ENCODE measurements around the gene NAALADL1.

The NAALADL1 gene

DNA sequence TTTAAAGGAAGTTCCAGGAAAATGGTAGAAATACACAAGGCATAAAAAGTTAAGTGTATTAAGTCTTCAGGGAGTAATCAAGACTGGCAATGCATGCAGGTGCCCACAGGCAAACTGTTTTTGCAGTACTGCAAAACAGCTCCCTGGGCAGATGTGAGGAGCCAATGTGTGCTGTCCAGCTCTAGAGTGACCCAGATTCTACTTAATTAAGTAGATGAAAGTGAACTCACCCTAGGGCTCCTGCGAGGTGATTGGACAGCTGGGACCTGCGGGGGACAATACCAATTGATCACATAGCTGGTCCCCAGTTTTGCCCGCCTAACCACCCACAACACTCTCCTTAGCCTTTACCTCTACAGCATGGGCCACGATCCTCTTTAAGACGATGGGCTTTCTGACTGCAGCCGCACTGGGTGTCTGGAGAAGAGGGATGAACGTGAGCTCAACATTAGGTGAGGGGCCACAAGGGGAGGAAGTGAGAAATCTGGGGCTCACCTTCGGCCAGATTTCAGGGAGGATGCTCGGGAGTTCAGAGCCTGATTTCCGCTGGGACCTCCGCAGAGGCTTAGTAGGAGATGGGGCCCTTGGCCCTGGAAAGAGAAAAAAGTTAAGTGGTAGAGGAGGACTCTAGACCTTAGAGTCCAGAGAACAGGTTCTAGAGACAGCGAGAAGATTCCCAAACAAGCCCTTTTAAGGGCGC lies 24.9 kb upstream of the NAALADL1 start:
- DNase-seq (ENCODE audit: low read depth in 2 of 2) = no peak

DNA sequence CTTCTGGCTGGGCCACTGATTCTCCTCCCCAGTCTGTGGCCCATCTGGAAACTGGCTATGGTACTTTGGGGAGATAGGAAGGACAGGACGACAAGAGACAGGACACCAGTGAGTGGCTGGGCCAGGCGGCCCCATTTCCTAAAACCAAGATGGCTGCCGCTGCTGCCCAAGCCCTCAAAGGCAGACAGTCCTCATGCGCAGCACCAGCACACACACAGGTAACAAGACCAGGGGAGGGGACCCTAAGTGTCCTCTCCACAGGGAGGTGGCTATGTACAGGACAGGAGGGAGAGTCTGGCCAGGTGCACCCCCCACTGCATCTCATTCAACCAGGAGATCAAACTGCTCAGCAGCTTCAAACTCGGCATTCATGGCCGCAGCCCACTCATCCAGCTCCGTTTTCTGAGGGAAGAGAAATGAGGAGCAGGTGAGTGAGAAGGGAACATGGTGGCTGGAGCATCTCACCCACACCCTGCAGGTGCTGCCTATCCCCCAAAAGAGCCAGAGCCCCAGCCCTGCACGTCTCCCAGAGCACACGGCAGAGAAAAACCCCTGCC lies 20.5 kb upstream of the NAALADL1 start:
- no peak for DNase-seq (ENCODE audit: low read depth in 2 of 2)

DNA sequence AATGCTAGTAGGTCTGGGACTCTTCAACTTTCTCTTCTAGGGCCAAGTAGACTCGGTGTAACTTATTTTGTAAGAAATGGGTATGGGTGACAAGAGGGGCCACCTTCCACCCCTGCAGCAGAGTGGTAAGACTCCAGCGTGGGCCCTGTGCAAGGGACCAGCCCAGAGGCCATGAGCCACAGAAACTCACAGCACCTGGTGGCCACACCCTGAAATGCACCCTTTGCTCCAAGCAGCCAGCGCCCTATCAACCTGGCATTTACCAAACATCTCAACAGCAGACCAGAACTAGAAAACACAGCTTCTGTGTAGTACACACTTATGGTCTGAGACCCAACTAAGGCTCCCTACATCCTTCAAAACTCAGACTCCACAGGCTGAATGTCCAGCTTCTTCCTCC lies 19.8 kb upstream of the NAALADL1 start:
- no peak for DNase-seq (ENCODE audit: low read depth in 2 of 2)

DNA sequence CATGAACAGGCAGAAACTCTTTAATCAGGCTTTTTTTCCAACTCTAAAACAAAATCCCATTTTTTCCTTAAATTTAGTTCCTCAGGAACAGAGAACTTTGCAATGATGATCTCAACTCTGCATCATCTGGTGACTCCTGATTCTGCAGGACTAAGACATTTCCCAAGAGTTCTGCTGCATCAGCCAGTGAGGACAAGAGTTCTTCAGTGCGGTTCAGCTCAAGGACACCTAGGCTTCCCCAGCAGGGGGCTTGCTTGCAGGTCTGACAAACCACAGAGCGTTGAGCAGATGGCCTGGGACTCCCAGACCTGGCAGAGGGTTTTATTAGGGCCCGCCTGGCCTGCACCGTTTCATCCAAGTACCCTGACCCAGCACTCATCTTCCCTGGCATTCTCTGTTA lies 19.1 kb upstream of the NAALADL1 start:
- no peak for DNase-seq (ENCODE audit: low read depth in 2 of 2)

DNA sequence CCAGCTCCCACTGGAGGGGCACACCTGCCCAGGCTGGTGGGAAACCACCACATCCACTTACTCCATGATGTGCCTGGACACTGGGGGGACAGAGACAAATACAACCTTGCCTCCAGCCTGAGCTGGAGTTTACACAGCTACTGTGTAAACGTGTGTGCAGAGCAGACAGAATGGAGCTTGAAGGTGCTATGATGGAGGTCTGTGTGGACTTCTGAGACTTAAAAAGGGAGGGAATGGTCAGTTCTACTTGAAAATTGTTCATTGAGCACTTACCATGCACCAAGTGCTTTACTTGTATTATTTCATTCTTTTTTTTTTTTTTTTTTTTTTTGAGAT lies 14.2 kb upstream of the NAALADL1 start:
- no peak for DNase-seq (ENCODE audit: low read depth in 2 of 2)

DNA sequence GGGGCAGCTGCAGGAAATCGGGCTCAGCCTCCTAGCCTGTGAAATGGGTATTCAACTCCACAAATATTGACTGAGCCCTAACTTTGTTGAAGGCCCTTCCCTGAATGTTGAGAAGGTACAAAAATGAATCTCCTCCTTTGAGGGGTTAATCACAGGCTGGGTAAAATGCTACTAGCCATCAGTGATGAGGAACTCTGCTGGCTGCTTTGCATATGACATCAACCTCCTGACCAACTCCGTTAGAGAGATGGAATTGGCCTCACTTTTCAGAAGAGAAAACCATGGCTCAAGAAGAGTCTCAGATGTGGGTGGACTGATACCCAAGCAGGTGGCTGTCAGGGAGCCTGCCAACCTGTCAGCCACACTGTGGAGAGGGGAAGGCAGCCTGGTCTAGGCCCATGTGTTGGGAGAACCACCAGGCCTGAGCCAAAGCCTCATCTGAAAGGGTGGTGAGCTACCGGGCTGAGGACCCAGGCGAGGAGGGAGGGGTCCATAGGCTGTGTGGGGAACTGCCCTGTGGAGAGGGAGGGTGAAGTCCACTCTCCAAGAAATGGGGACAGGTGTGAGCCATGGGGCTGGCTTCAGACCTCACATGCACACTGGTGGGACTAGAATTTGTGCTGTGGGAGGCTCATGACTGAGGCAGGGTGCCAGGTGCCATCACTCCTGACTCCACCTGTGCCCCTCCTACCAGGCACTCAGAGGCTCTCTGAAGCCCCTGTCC lies 13.7 kb upstream of the NAALADL1 start:
- no peak for DNase-seq (ENCODE audit: low read depth in 2 of 2)

DNA sequence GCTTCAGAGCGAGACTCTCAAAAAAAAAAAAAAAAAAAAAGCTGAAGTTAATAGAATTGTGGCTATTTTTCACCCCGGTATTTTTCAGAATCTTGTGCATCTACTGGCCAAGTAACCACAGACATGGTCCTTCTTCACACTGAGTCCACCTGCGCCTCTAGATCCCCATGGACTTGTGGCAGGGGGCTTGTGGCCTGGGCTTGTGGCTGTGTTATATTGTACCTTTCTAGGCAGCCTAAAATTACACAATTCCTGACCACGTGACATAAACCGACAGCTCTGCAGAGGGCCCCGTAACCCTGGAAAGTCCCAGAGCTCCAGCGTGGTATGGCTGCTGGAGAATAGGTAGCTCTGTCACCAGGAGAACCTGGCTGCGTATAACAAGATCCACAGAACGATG lies 10.9 kb upstream of the NAALADL1 start:
- no peak for DNase-seq (ENCODE audit: low read depth in 2 of 2)

DNA sequence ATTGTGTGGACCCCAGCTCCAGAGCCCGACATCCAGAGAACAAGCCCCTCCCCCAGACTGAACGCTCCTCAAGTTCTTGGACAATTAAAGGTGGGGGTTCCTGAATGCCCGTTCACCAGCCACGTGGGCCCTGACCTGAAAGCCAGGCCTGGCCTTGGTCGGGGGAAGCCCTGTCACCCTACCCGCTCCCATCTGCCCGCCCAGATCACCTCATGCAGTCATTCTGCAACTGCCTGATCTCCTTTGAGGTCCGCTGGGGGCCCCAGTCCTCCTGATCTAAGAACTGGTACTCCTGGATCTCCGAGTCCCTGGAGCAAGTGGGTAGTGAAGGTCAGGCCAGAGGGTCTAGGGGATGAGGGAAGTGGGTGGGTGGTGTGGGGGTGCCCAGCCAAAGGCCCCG lies 9.1 kb upstream of the NAALADL1 start:
- DNase-seq (ENCODE audit: low read depth in 2 of 2) = no peak

DNA sequence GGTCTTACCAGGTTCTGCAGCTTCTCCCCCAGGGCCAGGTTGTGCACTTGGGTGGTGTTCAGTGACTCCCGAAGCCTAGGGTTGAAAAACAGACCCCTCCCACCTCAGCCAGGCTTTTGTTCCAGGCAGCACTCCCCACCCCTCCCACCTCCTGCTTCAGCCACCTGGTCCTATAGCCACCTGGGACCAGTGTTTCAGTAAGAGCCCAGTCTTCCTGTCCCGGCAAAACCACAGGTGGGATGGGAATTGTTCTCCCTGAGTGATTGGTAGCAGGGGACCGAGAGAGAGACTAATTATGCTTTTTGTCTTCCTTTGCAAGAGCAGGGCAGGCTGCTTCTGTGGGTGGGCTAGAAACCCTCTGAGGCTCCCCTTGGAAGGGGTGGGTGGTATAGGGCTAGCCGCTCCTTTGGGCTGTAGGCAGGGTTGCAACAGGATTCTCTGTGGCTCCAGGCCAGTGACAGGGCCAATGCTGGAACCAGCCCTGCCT lies 8.5 kb upstream of the NAALADL1 start:
- no peak for DNase-seq (ENCODE audit: low read depth in 2 of 2)

DNA sequence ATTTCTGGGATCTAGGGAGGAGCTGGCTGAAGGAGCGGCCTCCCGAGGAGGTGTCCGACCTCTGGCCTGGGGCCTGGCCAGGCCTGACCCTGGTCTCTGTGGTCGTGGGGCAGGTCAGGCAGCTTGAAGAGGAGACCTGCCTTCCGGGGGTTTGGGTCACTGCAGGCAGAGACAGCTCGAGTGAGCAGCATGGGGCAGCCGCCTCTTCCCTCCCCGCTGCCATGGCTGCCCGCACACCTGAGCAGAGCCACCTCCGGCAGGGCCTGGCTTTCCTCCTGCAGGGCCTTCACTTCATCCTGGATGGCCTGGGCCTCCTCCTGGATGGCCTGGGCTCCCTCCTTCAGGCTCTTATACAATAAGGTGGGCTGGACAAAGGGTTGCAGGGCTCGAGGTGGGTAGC lies 8.0 kb upstream of the NAALADL1 start:
- DNase-seq (ENCODE audit: low read depth in 2 of 2) = no peak

DNA sequence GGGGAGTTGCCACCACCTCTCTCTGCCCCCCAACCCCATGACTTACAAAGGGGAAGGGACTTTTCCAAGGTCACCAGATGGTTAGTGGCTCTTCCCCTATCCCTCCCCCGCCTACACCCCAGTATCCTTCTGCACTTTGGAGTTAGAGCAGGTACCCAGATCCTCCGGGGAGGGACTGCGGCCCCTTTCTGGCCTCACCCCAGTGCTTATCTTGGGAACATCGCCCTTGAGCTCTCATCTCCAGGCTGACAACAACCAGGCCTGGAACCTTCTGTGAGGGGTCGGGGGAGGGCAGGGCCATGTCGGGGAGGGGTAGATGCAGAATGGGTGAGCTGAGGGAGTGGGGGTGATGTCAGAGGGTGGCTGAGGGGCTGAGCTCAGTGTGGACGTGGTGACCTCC lies 7.5 kb upstream of the NAALADL1 start:
- DNase-seq (ENCODE audit: low read depth in 2 of 2) = no peak

DNA sequence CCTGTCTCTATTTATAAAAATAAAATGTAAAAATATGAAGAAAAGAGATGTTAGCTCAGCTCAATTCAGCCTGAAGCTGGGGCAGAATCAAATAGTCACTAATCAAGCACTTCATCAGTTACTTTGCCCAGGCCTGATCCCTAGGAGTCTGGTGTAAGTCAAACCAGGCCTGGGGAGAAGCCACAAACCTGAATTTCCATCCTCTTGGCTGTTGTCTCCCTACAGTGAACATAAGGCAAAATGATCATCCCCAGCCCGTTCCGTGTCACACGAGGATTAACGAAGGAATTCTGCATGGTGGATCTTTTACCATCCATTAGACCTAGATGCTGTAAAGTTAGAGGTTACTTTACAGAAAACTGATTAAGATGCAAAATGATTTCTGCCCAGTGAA lies 6.5 kb upstream of the NAALADL1 start:
- DNase-seq (ENCODE audit: low read depth in 2 of 2) = no peak

DNA sequence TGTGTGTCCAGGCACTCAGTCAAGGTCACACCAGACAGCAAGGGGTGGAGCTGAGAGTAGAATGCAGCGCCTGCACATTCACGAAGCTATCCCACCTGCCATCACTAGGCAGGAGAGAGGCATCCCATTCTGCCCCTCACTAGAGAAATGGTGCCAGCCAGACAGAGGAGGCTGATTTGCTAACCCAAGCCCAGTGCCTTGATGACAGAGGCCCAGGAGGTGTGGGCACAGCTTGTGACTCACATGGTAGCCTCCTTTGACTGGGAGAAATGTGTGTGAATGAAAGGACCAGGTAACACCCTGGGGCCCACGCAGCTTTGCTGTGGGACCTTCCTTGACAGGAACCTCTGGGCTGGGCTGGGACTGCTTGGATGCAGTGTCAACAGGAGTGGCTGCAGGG lies 5.2 kb upstream of the NAALADL1 start:
- no peak for DNase-seq (ENCODE audit: low read depth in 2 of 2)

DNA sequence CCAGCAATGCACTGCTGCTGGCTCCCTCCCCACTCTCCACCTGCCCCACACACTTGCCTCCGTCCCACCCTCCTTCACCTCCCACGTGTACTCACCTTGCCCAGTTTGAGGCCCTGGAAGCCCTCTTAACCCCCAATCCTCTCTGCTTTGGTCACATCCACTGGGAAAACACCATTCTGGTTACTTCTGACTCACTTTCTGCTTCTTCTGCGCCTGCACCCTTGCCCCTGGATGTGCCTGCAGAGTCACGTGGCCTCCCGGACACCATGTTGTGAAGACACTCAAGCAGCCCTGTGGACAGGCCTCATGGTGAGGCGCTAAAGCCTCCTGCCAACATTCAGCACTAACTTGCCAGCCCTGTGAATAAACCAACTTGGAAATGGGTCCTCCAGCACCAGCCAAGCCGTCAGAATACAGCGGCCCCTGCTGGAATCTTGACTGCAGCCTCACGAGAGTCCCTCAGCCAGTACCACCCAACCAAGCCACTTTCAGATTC lies 2.6 kb upstream of the NAALADL1 start:
- DNase-seq (ENCODE audit: low read depth in 2 of 2) = no peak

DNA sequence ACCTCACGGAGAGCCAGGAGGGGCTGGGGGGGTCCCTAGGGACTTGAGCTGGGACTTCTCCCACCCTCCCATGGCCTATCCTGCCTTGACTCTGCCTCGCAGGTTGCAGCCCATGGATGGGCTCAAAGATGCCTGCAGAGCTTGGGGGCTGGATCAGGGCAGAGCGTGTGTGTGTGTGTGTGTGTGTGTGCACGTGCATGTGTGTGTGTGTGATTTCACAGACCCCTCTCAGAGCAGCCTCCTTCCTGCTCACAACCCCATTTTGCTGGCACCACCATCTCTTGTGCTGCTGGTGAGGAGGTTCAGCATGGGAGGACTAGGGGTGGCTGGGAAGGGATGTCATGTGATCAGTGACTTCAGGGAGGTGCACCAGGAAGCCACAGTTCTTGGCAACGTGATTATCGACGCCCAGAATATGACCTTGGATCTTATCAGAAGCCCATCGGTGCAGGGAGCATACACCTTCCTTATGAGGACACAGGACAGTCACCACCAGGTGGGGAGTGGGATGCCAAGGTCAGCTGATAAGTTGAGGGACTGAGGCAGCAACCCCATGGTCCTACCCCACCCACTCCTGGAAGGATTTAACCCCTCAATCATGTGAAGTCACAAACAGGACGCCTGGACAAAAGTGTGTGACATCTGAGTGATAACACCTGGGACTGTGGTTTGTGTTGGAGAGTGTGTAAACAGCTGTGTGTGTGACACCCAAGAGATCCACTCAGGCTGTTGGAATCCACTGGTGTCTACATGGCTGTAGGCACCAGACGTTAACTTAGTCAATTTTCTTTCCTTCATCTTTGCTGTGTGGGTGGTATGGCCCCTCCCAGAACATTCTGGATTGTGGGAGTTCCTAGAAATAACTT lies 1.8 kb upstream of the NAALADL1 start:
- no peak for DNase-seq (ENCODE audit: low read depth in 2 of 2)

DNA sequence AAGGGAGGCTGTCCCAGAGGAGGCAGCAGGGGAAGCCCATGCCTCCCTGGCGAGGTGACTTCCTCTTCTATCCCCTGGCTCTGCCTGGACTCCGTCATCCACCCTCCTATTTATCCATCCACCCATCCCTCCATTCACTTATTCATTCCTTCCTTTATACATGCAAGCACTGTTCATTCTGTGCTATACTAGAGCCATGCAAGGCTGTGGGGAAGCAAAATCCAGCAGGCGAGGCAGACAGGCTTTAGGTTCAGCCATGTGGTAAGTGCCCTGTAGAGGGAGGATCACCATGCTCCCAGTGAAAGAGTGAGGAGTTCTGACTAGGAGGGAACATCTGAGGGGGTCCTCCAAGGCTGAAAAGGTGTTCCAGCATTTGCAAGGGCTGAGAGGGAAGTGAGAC lies 1.2 kb upstream of the NAALADL1 start:
- DNase-seq (ENCODE audit: low read depth in 2 of 2) = no peak

DNA sequence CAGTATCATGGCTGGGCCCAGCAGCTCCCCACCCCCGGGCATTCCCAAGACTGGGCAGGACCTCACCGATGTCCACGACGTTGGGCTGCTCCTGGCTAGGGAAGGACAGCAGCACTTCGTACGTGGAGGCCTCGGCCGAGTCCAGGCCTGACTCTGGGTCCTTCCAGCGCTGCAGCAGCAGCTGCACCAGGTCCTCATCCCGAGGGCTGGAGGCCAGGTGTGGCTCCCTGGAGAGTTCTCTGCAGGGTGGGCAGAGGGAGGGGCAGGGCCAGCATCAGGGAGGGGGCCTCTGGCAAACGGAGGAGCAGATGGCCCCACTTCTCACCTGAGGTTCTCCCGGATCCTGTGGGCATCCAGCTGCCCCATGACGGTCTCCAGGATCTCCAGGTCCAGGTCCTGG lies 341 bp downstream of the NAALADL1 start:
- no peak for DNase-seq (ENCODE audit: low read depth in 2 of 2)

DNA sequence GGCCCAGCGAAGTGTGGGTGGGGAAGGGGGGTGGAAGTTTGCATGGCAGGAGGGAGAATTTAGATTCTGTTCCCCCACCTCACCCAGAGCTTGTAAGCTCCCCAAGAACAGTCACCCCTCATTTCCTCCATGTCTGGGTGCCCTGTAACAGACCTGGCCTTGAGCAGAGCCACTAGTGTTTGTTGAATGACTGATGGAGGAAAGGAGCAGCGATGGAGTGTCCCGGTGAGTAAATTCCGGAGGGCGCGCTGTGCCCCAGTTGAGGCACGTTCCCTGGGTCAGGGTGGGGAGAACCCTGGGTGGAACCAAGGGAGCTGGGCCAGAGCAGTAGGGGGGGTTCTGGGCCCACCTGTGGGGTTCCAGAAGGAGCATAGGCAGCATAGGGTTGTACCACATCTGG lies 827 bp downstream of the NAALADL1 start:
- DNase-seq (ENCODE audit: low read depth in 2 of 2) = no peak

DNA sequence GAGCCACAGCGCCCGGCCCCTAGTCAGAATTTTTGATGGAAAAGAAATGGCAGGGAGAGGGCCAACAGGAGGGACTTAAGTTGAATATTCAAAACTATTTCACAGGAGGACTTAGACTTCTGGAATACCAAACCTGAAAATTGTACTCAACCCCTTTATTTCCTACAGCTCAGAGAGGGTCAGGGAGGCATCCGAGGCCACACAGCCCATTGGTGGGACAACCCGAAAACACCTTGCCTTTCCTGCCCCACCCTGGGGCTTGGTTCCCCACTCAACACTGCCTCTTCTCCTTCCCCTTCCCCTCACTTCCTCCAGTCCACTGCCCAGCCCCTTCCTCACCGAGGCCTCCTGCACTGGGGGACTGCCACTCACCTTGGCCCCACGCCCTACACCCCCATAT lies 1.4 kb downstream of the NAALADL1 start:
- no peak for DNase-seq (ENCODE audit: low read depth in 2 of 2)

DNA sequence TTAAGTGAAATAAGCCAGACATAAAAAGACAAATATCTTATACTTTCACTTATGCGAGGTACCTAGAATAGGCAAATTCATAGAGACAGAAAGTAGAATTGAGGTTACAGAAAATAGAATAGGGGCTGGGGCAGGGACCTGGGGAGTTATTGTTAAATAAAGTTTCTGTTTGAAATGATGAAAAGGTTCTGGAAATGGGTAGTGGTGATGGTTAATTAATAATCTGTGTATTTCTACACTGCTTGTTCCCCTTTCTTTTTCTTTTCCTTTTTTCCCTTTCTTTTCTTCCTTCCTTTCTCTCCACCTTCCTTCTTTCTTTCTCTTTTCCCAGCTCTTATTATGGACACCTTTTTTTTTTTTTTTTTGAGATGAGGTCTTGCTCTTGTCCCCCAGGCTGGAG lies 2.8 kb downstream of the NAALADL1 start:
- no peak for DNase-seq (ENCODE audit: low read depth in 2 of 2)

DNA sequence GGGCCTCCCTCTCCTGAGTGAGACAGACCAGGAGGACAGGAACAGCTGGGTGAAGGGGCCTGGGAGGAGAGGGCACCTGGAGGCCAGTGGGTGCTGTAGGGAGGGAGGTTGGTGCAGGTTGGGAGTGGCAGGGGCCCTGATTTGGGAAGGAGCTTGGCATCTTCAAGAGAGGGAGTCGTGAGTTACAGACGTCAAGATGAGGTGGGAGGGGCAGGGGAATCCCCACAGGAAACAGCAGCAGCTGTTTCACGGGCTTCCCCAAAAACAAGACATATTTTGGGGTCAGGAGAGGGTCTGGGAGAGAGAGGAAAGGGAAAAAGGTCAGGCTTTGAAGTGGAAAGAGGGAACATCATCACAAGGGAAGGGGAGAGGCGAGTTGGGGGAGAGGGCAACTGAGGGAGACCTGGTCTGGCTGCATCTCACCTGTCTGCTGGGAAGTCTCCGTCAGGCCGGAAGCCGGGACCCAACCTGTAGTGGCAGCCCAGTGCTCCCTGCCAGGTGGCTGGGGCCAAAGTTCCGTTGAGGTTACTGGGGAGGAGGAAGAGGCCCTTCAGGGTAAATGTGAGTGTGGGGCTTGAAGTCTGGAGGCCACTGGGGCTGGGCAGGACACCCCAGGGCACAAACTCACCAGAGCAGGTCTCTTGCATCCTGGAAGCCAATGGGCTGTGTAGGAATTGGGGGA lies 4.4 kb downstream of the NAALADL1 start:
- no peak for DNase-seq (ENCODE audit: low read depth in 2 of 2)

DNA sequence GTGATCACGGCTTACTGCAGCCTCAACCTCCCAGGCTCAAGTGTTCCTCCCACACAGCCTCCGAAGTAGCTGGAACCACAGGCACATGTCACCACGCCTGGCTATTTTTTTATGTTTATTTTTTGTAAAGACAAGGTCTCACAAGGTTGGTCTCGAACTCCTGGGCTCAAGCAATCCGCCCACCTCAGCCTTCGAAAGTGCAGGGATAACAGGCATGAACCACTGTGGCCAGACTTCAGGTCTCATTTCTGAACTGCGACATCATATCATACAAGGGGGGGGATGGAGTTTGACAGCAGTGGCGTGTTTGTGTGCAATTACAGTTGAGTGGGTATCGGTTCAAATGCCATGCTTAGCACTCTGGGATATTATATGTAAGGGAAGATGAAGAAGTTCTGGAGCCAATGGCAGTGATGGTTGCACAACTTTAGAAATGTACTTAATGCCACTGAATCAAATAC lies 6.9 kb downstream of the NAALADL1 start:
- no peak for DNase-seq (ENCODE audit: low read depth in 2 of 2)
